RPMI7951 (cell line): Measurements from ENCODE around the gene ELAPOR2. TPM values are rescaled to one million over a fixed set of nuclear protein-coding genes. Genes with fewer than 3 reads are reported as not detected.
"Not testable (repeated sequence)": the region's sequence is repeated elsewhere in the genome, so short reads cannot be mapped to it uniquely, and the experiment has no call there.

Experiments
- DNase-seq: peaks from one replicate; pipeline ENCODE4 v3.0.0-alpha.2; 2012; ENCODE audit warnings: low read depth
- total RNA-seq: library from RNA; depleted of rRNA; stranded (reverse); fragments of >200 nt; shearing (Covaris generic); gene quantifications from 2 replicates; pipeline ENCODE4 v1.2.3, GENCODE V29; 2014; rRNA removed

The ELAPOR2 gene, protein sequence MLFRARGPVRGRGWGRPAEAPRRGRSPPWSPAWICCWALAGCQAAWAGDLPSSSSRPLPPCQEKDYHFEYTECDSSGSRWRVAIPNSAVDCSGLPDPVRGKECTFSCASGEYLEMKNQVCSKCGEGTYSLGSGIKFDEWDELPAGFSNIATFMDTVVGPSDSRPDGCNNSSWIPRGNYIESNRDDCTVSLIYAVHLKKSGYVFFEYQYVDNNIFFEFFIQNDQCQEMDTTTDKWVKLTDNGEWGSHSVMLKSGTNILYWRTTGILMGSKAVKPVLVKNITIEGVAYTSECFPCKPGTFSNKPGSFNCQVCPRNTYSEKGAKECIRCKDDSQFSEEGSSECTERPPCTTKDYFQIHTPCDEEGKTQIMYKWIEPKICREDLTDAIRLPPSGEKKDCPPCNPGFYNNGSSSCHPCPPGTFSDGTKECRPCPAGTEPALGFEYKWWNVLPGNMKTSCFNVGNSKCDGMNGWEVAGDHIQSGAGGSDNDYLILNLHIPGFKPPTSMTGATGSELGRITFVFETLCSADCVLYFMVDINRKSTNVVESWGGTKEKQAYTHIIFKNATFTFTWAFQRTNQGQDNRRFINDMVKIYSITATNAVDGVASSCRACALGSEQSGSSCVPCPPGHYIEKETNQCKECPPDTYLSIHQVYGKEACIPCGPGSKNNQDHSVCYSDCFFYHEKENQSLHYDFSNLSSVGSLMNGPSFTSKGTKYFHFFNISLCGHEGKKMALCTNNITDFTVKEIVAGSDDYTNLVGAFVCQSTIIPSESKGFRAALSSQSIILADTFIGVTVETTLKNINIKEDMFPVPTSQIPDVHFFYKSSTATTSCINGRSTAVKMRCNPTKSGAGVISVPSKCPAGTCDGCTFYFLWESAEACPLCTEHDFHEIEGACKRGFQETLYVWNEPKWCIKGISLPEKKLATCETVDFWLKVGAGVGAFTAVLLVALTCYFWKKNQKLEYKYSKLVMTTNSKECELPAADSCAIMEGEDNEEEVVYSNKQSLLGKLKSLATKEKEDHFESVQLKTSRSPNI
- 0.10 and 0.12 TPM in 2 replicates for total RNA-seq

DNA sequence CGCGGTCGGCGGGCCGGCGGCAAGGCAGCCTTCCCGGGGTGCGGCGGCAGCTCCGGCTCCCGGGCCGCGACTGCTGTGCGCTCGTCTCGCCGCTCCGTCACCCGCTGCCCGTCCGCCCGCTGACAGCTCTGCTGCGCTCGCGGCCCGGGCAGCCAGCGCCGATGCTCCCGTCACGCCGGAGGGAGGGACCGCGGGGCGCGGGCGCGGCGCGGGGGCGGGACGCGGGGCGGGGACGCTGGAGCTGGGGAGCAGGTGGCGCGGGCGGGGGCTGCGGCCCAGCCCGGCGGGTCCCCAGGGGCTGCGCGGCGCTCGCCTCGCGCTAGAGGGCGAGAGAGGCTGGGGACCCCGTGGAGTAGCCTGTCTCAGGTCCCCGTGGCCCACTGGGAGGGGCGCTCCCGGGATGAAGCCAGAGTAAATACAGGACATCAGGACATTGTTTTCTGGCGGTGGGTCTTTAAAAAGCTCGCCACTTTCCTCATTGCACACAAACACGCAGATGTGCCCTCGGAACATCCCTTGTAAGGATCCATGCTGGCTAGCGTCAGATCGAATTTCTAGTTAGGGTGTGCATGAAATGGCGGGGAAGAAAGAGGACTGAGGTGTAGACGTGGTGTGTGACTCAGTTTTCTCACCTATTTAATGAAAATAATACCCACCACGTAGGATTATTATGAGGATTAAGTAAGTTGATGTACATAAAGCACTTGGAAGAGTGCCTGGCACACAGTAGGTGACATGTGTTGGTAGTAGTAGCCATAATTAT, at the start of gene ELAPOR2:
TSS of gene ELAPOR2 (minus strand) at position 130 of the 763 bp plus-strand sequence. CDS start 141 bp downstream, outside the sequence.
- DNase-seq = peak; percentile 41

DNA sequence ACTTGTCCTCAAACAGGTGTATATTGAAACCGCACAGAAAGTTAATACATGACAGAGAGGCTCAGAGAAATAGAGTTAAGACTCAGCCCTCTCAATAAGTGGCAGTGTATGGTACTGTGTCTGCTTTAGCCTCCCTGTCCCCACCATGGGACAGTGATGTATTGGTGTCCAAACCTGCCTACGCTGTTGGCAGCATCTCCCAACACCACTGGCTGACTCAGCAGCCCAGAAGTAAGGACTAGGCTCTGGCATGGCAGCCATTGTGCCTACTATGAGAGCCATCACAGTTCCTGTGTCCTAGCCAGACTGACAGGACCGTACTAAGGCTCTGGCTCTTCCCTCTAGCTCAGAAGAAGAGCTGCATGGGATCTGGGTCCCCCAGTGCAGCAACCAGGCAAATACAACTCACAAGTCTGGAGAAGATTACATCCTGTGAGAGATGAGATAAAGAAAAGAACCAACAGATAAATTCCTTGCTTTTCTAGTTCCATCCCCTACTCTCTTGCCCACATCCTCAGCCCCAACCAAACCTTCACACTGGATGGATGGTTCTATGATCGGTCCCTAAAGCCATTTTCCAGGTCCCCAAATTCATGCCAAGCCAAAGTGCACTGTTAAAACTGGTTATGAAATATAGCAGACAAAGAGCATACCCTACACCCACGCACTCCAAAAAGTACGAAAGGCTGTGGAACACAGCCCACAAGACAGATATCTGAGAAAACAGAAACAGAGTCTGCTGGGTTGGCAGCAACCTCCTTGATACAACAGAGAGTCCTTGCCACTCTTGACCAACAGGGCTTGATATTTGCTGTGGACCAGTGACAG, 48.7 kb upstream of the ELAPOR2 start:
- DNase-seq = no peak

DNA sequence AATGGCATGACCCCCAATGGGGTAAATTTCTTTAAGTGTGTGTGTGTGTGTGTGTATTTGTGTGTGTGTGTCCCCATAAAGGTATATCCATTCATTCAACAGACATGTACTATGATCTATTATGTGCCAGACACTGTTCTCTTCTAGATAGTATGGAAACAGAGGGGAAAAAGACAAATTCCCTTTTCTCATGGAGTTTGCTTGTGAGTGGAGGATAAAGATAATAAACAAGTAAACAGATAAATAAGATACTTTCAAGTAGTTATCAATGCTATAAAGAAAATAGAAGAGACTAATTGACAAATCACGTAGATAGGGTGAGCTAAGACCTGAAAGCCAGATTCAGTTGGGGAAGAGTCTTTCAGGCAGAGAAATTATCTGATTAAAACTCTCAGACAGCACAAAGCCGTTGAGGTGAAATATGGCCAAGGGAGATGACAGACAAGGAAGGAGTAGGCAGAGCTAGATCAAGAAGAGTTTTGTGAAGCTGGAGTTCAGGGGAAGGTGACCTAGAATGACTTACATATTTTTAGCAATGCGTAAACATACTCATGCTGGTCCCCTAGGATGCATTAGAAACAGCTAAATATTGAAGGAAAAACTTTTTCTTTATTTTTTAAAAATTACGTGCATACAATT, 47.6 kb upstream of the ELAPOR2 start:
- DNase-seq = no peak

DNA sequence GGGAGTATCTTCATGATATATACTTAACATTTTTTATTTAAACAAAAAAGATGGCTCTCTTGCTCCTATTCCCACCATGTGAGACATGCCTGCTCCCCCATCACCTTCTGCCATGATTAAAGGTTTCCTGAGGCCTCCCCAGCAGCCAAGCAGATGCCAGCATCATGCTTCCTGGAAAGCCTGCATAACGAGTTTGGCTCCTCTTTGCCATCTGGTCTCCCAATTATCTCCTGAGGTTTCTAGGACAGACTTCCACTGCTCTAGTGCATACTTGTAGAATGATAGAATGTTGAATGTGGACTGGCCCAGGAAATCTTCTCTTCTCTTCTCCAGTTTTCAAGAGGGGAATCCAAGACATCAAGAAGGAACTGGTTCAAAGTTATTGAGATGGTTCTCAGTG, 45.9 kb upstream of the ELAPOR2 start:
- DNase-seq = no peak

DNA sequence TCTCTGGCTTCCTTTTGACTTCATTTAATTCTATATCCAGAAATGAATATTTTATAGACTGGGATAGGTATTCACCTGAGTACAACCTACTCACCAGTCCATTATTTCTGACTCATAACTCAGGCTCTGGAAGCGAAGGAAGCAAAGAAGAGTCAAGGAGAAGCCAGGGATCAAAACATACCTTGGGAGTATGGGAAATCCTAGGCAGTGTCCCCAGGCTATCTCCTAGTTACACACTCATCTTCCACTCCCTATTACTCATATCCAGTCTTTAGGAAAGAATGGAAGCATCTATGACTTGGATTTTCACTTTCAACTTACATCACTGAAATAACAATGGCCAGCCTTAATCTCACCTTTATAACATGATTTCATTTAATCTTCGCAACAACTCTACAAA, 40.9 kb upstream of the ELAPOR2 start:
- no peak for DNase-seq

DNA sequence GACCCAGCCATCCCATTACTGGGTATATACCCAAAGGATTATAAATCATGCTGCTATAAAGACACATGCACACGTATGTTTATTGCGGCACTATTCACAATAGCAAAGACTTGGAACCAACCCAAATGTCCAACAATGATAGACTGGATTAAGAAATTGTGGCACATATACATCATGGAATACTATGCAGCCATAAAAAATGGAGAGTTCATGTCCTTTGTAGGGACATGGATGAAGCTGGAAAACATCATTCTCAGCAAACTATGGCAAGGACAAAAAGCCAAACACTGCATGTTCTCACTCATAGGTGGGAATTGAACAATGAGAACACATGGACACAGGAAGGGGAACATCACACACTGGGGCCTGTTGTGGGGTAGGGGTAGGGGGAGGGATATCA, 37.9 kb upstream of the ELAPOR2 start:
- DNase-seq = not testable (repeated sequence)

DNA sequence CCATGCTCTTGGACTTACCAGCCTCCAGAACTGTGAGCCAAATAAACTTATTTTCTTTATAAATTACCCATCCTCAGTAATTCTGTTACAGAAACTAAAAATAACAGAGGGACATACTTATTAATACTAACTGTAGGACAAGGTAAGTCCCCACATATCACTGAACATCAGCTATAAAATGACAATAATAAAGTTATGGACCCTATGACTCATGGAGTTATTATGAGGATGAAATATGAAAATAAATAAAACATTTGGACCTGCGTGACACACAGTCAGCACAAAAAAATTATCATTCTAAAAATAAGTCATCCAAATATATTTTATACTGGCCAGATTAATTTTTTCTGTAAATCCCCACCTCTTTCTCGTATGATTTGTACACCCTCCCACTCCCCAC, 34.9 kb upstream of the ELAPOR2 start:
- DNase-seq = no peak

DNA sequence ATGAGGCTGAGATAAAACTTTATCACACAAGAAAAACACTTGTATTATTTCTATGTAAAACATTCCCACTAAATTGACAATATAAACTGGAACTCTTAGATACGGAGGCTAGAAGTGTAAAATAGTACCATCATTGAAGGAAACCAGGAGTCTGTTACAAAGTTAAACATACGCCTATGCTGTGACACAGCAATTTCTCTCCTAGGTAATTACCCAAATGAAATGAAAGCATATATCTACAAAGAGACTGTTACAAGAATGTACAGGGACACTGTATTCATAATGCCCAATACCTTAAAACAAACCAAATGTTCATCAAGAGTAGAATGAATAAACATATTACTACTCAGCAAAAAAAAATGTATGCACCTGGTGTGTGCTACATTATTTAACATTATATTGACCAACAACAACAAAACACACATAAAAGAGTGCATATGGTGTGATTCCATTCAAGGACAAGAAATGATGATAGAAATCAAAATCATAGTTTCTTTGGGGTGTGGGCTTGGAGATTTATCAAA, 33.2 kb upstream of the ELAPOR2 start:
- DNase-seq = no peak

DNA sequence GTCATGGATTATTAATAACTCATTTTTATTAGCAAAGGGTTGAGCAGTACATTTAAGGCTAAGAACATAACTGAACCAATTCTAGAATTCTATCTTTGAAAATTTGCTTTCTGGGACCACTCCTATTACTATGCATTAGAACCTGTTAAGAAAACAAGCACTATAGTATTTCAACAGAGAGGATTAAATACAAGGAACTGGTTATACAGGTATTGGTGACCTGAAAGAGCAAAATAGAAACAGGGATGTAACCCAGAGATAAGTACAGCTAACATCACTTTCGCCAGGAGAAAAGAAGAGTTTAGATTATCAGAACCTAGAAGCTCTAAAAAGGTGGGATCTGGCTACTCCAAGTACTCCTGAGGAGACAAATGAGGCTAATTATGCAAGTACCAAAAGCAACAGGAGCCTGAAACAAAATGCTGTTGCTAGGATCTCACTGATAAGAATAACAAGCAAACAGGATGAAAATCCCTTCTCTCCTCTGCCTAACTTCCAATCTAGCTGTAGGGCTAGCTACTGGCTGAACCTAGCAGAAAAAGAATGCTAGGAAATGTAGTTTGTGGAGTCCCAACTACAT, 32.1 kb upstream of the ELAPOR2 start:
- no peak for DNase-seq

DNA sequence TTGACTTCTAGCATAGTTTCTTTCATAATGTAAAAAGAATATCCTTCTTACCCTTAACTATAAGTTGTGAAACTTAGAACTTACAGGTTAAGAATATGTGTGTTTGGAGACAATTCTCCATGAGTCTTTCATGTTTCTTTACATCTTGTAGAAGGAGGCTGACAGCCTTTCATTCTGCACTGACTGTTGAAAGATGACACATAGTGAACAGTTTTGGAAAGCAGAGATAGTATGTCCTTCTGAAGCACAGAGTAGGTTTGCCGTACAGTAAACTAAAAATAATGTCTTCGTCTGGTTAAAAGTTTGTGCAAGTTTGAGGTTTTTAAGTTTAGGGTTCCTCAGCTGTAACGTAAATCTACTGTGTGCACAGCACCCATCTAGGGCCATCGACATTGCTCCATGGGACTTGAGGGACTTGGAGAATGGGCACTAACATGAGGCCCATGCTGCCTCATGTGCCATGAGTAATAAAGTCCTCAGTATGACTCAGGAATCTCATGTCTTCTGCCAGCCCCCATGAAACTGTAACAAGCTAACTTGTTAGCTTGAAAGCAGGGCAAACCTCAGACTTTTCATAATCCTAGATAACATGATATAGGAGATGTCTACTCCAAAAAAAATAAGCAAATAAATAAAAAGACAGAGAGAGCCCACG, 24.5 kb upstream of the ELAPOR2 start:
- no peak for DNase-seq

DNA sequence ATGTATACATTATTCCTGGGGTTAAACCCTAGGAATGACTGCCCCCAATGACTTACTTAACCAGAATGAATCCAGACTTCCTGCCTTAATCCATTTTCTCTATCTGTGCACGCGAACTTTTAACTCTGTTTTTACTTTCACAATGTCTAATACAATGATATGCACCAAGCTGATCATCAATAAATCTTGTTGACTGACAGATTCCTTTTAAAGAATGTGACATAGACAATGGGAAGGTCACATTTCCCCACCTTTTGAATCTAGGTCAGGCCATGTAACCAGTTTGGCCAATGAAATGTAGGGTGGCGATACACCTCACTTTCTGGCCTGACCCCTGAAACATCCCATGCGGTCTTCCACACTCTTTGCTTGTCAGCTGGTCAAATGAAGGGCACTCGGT, 23.2 kb upstream of the ELAPOR2 start:
- no peak for DNase-seq

DNA sequence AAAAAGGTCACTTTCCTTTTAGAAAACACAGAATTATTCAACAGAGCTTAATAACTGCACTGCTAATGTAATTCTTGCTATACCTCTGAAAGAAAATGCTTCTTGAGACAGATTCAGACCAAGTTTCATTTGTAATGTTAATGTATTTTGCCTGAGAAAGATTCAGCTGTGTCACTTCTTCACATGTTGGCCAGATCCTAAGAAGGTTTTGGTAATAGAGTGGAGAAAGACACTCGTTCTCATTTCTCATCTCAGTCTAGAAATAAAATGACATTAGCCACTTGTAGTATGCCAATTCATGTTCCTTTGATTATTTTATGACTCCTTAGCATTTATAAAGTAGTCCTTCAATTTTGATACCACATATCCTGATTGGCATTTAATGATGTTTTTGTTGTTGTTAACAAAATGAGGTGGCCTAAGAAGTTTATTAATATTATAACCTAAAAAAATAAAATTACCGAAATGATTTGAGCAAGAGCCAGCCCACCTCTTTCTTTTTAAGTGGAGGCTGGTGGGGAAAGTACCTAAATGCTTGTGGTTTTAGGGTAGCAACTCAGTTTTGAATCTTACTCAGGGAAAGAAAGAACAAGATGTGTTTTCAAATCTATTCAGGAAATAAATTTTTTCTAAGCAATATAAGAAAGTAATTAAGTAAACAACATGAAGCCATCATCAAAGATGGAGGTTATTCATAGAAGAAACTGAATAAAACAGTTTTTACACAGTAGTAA, 16.4 kb upstream of the ELAPOR2 start:
- no peak for DNase-seq

DNA sequence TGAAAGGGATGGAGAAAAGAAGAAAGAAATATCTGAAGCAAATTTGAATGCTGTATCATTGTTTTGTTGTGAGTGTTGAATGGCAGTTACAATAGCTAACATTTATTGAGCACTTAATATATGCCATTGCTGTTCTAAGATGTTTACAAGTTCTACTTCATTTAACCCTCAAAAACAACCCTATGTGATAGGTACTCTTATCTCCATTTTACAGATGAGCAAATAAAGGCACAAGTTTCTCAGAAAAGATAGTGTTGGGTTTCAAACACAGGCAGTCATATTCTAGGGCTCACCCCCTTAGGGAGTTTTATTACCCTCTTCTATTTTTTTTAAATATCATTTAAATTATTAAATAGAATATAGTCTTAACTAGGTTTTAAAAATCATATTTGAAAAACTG, 8.3 kb upstream of the ELAPOR2 start:
- DNase-seq = no peak

DNA sequence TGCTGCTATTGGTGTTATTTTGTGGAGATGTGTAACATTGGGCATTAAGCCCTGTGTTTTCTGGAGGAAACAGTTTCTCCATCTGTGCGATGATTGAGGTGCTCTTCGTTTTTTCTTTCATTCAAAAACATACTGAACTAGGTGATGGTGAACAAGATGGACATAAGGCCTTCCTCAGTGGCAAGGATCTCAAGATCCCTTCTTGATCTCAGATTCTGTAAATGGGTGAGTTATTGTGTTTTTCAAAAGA, 759 bp upstream of the ELAPOR2 start:
- DNase-seq = no peak

DNA sequence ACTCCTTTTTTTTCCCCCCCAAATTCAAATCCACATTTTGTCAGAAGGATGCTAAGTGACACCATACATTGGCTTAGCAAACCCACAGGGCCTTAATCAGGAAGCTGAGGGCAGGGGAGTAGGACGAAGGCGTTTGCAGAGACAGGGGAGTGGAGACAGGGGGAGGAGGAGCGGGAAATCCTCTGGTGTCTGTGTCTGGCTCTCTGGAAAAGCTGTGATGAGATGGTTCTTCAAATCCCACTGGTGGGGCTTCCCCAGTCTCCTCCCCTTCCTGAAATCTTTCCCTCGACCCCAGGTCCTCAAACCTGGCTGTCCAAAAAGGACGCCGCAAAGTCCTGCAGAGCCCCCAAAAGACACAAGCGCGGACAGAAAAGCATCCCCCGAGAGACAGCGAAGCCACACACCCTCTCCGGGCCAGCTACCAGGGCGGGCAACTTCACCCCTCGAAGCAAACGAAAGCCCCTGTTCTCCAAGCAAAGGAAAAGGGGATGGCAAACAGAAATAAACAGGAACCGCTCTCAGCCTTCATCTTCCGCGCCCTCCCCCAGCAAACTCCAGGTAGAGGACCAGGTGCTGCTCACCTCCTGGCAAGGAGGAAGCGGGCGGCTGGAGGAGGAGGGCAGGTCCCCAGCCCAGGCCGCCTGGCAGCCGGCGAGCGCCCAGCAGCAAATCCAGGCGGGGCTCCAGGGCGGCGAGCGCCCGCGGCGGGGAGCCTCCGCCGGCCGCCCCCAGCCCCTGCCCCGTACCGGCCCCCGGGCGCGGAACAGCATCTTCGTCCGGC, 520 bp downstream of the ELAPOR2 start:
- no peak for DNase-seq

DNA sequence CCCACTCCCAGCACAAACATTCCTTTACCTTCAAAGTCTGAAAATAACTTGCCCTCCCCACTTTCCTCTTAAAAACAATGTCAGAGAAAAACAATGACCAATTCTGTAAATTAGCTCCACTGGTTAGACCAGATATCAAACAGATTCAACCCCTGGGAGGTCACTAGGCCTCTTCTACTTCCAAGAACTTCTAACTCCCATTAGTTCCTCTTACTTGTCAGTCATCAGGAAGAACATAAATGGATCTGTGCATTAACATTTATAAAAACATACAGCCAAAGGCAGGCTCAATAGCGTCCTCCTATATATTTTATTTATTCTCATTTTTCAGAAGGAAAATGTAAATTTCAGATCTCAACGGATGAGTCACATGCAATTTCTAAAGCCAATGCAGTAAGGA, 2.2 kb downstream of the ELAPOR2 start:
- no peak for DNase-seq

DNA sequence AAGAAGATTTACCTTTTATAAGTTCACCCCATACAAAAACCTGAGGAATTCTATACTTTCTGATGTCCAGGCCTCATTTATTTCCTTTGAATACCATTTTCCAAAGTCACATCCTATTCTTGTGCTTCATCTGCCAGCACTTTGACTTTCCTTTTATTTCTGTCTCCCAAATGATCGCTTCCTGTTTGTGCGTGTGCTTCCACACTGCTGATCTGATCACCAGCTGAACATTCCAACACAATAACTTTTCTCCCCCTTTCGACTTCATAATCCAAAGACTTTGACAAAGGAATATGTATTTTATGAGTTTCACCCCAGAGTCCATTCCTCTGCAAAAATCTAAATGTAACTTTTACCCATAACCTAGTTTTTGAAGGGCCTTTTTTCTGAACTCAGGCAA, 3.1 kb downstream of the ELAPOR2 start:
- DNase-seq = no peak

DNA sequence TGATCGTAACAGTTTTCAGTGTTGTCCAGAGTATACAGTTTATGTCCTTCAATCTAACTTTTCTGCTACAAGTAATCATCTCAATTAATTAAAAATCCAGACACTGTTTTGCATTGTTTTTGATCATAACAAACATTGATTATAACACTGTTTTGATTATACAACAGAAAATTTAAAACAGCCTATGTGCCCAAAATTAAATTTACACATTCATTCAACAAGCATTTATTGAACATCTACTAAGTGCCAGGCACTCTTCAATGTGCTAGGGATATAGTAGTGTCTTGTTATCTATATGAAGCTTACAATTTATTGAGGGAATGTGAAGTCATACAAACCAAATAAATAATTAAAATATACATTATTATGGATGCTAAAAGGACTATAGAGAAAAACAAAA, 10.6 kb downstream of the ELAPOR2 start:
- no peak for DNase-seq
